Hematopoietic multipotent progenitor cell treated with erythropoietin and hydrocortisone succinate and interleukin-3 and kit ligand, for 17 days (in vitro differentiated cells): ENCODE data around the gene KIAA1586.
"Not testable (repeated sequence)": the region's sequence is repeated elsewhere in the genome, so short reads cannot be mapped to it uniquely, and the experiment has no call there.

ENCODE experiments used
- DNase-seq: peaks from one replicate; pipeline ENCODE4 v3.0.0-alpha.2; 2015; ENCODE audit warnings: low spot score

The KIAA1586 gene

GRCh38 chr6:57046332-57047256 lies at the start of gene KIAA1586:
TSS of gene KIAA1586 (plus strand) at chr6:57046693. CDS start at chr6:57046756, 63 bp downstream.
- DNase-seq, result peak; percentile 86

- DNase-seq, result no peak
Measured at GRCh38 chr6:56999049-56999448, 47.4 kb upstream of the KIAA1586 start.

GRCh38 chr6:56999748-57000147 lies 46.7 kb upstream of the KIAA1586 start:
- not testable (repeated sequence) for DNase-seq

- no peak for DNase-seq
Measured at GRCh38 chr6:57002197-57002596, 44.3 kb upstream of the KIAA1586 start.

GRCh38 chr6:57004292-57004691 lies 42.2 kb upstream of the KIAA1586 start:
- no peak for DNase-seq

- DNase-seq, result no peak
Measured at GRCh38 chr6:57006101-57006500, 40.4 kb upstream of the KIAA1586 start.

- not testable (repeated sequence) for DNase-seq
Measured at GRCh38 chr6:57008069-57008468, 38.4 kb upstream of the KIAA1586 start.

- DNase-seq, result no peak
Measured at GRCh38 chr6:57013521-57013926, 33.0 kb upstream of the KIAA1586 start.

- no peak for DNase-seq
Measured at GRCh38 chr6:57017069-57017468, 29.4 kb upstream of the KIAA1586 start.

GRCh38 chr6:57017841-57018240 lies 28.7 kb upstream of the KIAA1586 start:
- DNase-seq, result no peak

GRCh38 chr6:57019434-57019833 lies 27.1 kb upstream of the KIAA1586 start:
- DNase-seq, result no peak

- DNase-seq, result peak; percentile 59
Measured at GRCh38 chr6:57021086-57021720, 25.3 kb upstream of the KIAA1586 start.

- DNase-seq, result no peak
Measured at GRCh38 chr6:57024321-57024720, 22.2 kb upstream of the KIAA1586 start.

GRCh38 chr6:57024775-57025174 lies 21.7 kb upstream of the KIAA1586 start:
- DNase-seq, result no peak

- DNase-seq, result no peak
Measured at GRCh38 chr6:57026001-57026400, 20.5 kb upstream of the KIAA1586 start.

- DNase-seq, result no peak
Measured at GRCh38 chr6:57027301-57027700, 19.2 kb upstream of the KIAA1586 start.

GRCh38 chr6:57029213-57029612 lies 17.3 kb upstream of the KIAA1586 start:
- DNase-seq, result no peak

- DNase-seq, result no peak
Measured at GRCh38 chr6:57033228-57033627, 13.3 kb upstream of the KIAA1586 start.

- no peak for DNase-seq
Measured at GRCh38 chr6:57035549-57035948, 10.9 kb upstream of the KIAA1586 start.

- no peak for DNase-seq
Measured at GRCh38 chr6:57038906-57039305, 7.6 kb upstream of the KIAA1586 start.

GRCh38 chr6:57040011-57040410 lies 6.5 kb upstream of the KIAA1586 start:
- no peak for DNase-seq

GRCh38 chr6:57044061-57044460 lies 2.4 kb upstream of the KIAA1586 start:
- not testable (repeated sequence) for DNase-seq

- no peak for DNase-seq
Measured at GRCh38 chr6:57044568-57044967, 1.9 kb upstream of the KIAA1586 start.
